IPS-20b (cell line): Measurements from ENCODE around the gene PPP1R14C.

ENCODE experiments used
- H3K27ac ChIP-seq: one replicate; pipeline ENCODE4 v1.5.1; 2013; ENCODE audit warnings: low read length
- H3K27me3 ChIP-seq: 2 replicates; pipeline ENCODE4 v1.6.1; 2013; ENCODE audit warnings: mild to moderate bottlenecking, low read length, inconsistent platforms; ENCODE audit not compliant: insufficient read depth
- H3K36me3 ChIP-seq: 2 replicates; pipeline ENCODE4 v1.6.1; 2013; ENCODE audit warnings: low read depth, mild to moderate bottlenecking, inconsistent platforms, low read length, moderate library complexity; ENCODE audit not compliant: insufficient read depth
- H3K4me1 ChIP-seq: 2 replicates; pipeline ENCODE4 v1.6.1; 2013; ENCODE audit warnings: mild to moderate bottlenecking, control low read depth, inconsistent platforms, low read length, moderate library complexity; ENCODE audit not compliant: insufficient read depth
- H3K4me3 ChIP-seq: 2 replicates; pipeline ENCODE4 v1.5.1; 2013; ENCODE audit warnings: mild to moderate bottlenecking, low read length, inconsistent platforms
- H3K9ac ChIP-seq: 2 replicates; pipeline ENCODE4 v1.6.1; 2013; ENCODE audit warnings: low read depth, mild to moderate bottlenecking, inconsistent platforms, low read length, moderate library complexity
- H3K9me3 ChIP-seq: 2 replicates; pipeline ENCODE4 v1.6.1; 2013; ENCODE audit warnings: mild to moderate bottlenecking, low read depth, low read length, inconsistent platforms; ENCODE audit not compliant: insufficient read depth

PPP1R14C gene

GRCh38 chr6:150281767-150282166 is 138.9 kb downstream of the PPP1R14C start:
- no peak overlapping the region for H3K27ac ChIP-seq
- H3K27me3 ChIP-seq: no peaks in the 10 kb centered on the region
- H3K4me1 ChIP-seq: no peaks in the 10 kb centered on the region
- H3K9ac ChIP-seq: no peak overlapping the region
- H3K36me3 ChIP-seq: no peaks in the 10 kb centered on the region
- no peaks in the 10 kb centered on the region; the same call in 1 of the 2 replicates for H3K9me3 ChIP-seq
- H3K4me3 ChIP-seq: no peak overlapping the region

- Histone ChIP-seq H3K36me3 (no peaks in the 10 kb centered on the region), H3K9me3 (no peaks in the 10 kb centered on the region; the same call in 1 of the 2 replicates), H3K4me3 (no peak overlapping the region), H3K27ac (no peak overlapping the region), H3K27me3 (no peaks in the 10 kb centered on the region), H3K9ac (no peak overlapping the region), H3K4me1 (no peaks in the 10 kb centered on the region)
Observed at GRCh38 chr6:150282806-150283205, 140.0 kb downstream of the PPP1R14C start.

- Histone ChIP-seq H3K4me1 (no peaks in the 10 kb centered on the region), H3K4me3 (no peak overlapping the region), H3K27ac (no peak overlapping the region)
Observed at GRCh38 chr6:150286460-150286859, 143.6 kb downstream of the PPP1R14C start.

GRCh38 chr6:150286912-150287311 is 144.1 kb downstream of the PPP1R14C start:
- no peaks in the 10 kb centered on the region for H3K27me3 ChIP-seq
- H3K4me1 ChIP-seq: no peaks in the 10 kb centered on the region
- no peak overlapping the region for H3K9ac ChIP-seq
- no peaks in the 10 kb centered on the region for H3K36me3 ChIP-seq
- no peak overlapping the region for H3K4me3 ChIP-seq
- H3K9me3 ChIP-seq: no peaks in the 10 kb centered on the region; the same call in 1 of the 2 replicates
- H3K27ac ChIP-seq: no peak overlapping the region

More at GRCh38 chr6:150286460-150286859, 143.6 kb downstream of the PPP1R14C start:
- Histone ChIP-seq H3K9ac (no peak overlapping the region), H3K36me3 (no peaks in the 10 kb centered on the region), H3K9me3 (no peaks in the 10 kb centered on the region; the same call in 1 of the 2 replicates), H3K27me3 (no peaks in the 10 kb centered on the region)

GRCh38 chr6:150288456-150288855 is 145.6 kb downstream of the PPP1R14C start:
- Histone ChIP-seq H3K4me1 (no peaks in the 10 kb centered on the region), H3K27me3 (no peaks in the 10 kb centered on the region), H3K9ac (no peak overlapping the region), H3K4me3 (no peak overlapping the region), H3K36me3 (no peaks in the 10 kb centered on the region), H3K9me3 (no peaks in the 10 kb centered on the region; the same call in 1 of the 2 replicates), H3K27ac (no peak overlapping the region)

- Histone ChIP-seq H3K4me1 (no peaks in the 10 kb centered on the region), H3K36me3 (no peaks in the 10 kb centered on the region)
Observed at GRCh38 chr6:150289454-150290071, 146.7 kb downstream of the PPP1R14C start.

GRCh38 chr6:150290429-150290828 is 147.6 kb downstream of the PPP1R14C start:
- Histone ChIP-seq H3K9me3 (no peaks in the 10 kb centered on the region; the same call in 1 of the 2 replicates), H3K9ac (no peak overlapping the region), H3K27ac (no peak overlapping the region), H3K4me1 (no peaks in the 10 kb centered on the region), H3K27me3 (no peaks in the 10 kb centered on the region), H3K4me3 (no peak overlapping the region), H3K36me3 (no peaks in the 10 kb centered on the region)

More at GRCh38 chr6:150289454-150290071, 146.7 kb downstream of the PPP1R14C start:
- Histone ChIP-seq H3K27ac (no peak overlapping the region), H3K27me3 (no peaks in the 10 kb centered on the region), H3K9me3 (no peaks in the 10 kb centered on the region; the same call in 1 of the 2 replicates), H3K4me3 (no peak overlapping the region), H3K9ac (no peak overlapping the region)

- no peak overlapping the region for H3K4me3 ChIP-seq
- H3K4me1 ChIP-seq: no peaks in the 10 kb centered on the region
- no peak overlapping the region for H3K9ac ChIP-seq
Observed at GRCh38 chr6:150291968-150292710, 149.3 kb downstream of the PPP1R14C start.

GRCh38 chr6:150293019-150293418 is 150.2 kb downstream of the PPP1R14C start:
- Histone ChIP-seq H3K4me3 (no peak overlapping the region), H3K9me3 (peaks cover 15% of the 10 kb centered on the region), H3K27me3 (no peaks in the 10 kb centered on the region), H3K9ac (no peak overlapping the region), H3K4me1 (no peaks in the 10 kb centered on the region), H3K36me3 (no peaks in the 10 kb centered on the region), H3K27ac (no peak overlapping the region)

More at GRCh38 chr6:150291968-150292710, 149.3 kb downstream of the PPP1R14C start:
- Histone ChIP-seq H3K27ac (no peak overlapping the region), H3K36me3 (no peaks in the 10 kb centered on the region), H3K27me3 (no peaks in the 10 kb centered on the region), H3K9me3 (peaks cover 6% of the 10 kb centered on the region)

- Histone ChIP-seq H3K4me3 (no peak overlapping the region), H3K4me1 (no peaks in the 10 kb centered on the region), H3K36me3 (no peaks in the 10 kb centered on the region), H3K9ac (no peak overlapping the region), H3K27ac (no peak overlapping the region), H3K27me3 (no peaks in the 10 kb centered on the region), H3K9me3 (peaks cover 19% of the 10 kb centered on the region)
Observed at GRCh38 chr6:150293423-150294173, 150.8 kb downstream of the PPP1R14C start.

GRCh38 chr6:150296890-150297289 is 154.0 kb downstream of the PPP1R14C start:
- H3K9ac ChIP-seq: no peak overlapping the region
- no peaks in the 10 kb centered on the region for H3K27me3 ChIP-seq
- no peaks in the 10 kb centered on the region for H3K4me1 ChIP-seq
- no peak overlapping the region for H3K4me3 ChIP-seq
- H3K27ac ChIP-seq: no peak overlapping the region
- H3K36me3 ChIP-seq: no peaks in the 10 kb centered on the region
- H3K9me3 ChIP-seq: peaks cover 19% of the 10 kb centered on the region
